ENCODE results near the gene PTGES.

PTGES gene

DNA sequence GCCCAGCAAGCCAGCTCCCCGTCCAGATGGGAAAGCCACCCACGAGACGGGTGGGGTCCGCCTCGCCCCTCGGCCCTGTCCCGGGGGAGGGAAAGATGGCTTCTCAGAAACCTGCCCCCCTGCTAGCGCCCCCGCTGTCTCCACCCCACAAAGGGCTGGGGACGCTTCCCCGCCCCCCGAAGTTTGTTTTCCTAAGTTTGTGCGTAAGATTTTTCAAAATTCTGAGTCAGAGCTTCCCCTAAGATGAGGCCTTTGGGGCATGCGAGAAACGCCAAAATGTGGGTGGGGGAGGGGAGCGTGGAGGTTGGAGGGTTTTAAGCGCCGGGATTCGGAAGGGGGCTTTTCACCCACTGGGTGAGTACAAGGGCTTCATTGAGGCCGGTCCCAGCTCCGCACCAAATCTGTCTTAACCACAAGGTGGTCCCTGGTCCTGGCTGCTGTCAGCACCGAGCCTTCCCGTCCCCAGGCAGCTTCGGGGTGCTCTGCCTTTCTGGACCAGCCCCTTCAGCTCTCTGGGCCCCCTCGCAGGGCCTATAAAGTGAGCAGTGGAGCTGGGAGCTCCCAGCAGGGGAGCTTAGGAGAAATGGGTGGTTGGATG is 55.1 kb downstream of the PTGES start:
- in situ Hi-C loops (cut with MboI; ENCODE audit: low sequenced_read_pairs): no loop called here

DNA sequence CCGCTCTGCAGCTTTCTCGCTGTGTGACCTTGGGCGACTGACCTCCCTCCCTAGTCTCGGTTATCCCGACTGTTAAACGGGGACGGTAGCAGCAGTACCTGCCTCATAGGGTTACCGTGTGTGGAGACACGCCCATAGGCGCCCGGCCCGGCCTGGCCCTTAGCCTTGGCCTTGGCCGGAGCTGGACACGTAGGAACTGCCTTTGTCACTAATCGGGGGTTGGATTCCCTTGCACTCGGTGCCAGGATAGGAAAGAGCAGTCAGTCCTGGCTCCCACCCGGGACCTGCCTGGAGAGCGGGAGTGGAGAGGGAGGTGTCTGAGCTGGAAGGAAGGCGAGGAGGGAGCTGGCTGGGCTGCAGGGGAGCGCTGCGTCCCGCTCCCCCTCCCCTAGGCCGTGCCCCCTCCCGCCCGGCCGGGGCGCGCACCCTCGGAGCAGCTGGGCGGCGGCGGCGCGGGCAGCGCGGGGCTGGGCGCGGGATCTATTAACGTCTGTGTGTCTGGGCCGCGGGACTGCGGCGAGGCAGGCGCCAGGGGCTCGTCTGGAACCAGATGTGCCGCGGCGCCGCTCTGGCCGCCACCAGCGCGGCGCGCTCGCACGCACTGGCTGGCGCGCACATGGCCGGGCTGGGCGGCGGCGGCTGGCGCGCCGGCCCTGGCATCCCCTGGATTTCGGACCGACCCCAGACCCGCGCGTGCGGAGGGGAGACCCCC is 55.7 kb downstream of the PTGES start:
- in situ Hi-C loops (cut with MboI; ENCODE audit: low sequenced_read_pairs): no loop called here

DNA sequence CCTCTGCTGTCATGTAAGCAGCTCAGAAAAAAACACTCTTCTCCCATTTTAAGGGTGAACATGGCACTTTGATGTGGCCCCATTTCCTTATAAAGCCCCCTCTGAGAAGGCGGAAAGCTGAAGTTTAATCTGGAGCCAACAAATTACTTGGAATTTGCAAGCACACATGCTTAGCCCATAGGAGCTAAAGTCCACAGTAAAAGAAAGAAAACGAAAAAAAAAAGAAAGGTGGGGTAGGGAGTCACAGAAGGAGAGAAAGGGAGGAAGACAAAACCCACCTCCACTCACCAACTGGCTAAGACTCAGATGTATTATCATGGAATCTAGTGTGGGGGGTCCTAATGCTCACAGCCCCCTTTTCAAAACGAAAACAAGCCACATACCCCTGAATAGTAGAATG is 57.0 kb downstream of the PTGES start:
- in situ Hi-C loops (cut with MboI; ENCODE audit: low sequenced_read_pairs): no loop called here

DNA sequence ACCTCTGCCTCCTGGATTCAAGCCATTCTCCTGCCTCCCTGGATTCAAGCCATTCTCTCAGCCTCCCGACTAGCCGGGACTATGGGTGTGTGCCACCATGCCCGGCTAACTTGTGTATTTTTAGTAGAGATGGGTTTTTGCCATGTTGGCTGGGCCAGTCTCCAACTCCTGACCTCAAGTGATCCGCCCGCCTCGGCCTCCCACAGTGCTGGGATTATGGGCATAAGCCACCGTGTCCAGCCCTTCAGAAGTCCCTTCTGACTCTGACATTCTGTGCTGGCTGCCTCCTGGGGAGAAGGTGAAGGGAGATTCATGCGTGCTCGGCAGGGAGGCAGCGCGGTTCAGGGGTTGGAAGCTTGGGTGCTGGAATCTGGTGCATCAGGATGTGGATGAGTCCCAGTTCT is 58.6 kb downstream of the PTGES start:
- in situ Hi-C loops (cut with MboI; ENCODE audit: low sequenced_read_pairs): no loop called here

DNA sequence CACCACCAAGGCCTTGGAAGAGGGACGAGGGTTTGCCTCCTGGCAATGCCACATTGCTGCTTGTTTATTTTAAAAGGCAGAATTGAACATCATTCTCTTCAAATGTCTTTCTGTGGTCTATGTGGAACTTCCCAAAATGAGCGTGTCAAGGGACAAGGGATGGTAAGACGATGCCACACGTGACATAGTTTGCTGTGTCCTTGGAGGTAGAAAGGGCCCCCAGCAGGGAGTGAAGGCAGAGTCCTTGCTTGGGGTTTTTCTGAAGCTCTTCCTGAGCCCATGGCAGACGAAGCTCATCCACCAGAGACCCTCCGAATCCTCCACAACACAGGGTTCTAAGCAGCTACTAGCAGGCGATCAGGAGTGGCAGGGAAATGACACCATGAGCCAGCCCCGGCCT is 59.1 kb downstream of the PTGES start:
- in situ Hi-C loops (cut with MboI; ENCODE audit: low sequenced_read_pairs): no loop called here

DNA sequence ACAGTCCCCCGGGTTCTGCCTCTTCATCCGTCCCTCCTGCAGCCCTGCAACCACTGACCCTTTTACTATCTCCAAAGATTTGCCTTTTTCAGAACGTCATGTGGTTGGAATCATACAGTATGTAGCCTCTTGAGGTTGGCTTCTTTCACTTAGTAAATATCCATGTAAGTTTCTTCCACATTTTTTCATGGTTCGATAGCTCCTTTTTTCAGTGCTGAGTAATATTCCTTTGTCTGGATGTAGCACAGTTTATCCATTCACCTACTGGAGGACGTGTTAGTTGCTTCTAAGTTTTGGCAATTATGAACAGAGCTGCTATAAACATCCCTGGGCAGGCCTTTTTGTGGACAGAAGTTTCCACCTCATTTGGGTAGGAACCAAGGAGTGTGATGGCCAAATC is 60.3 kb downstream of the PTGES start:
- in situ Hi-C loops (cut with MboI; ENCODE audit: low sequenced_read_pairs): no loop called here

Data from HL-60/S4 treated with phorbol 12-myristate 13-acetate at 8.2 ng/mL for 4 days and 3 days (cell line).